OCI-LY1 (cell line): ENCODE measurements around the gene PCLO.

ENCODE experiments used
- H2AFZ ChIP-seq: fragments of 200-600 bp; sonication (generic), shearing (Covaris generic); 2 replicates; pipeline ENCODE4 v1.6.0; 2014; ENCODE audit warnings: antibody characterized with exemption, mild to moderate bottlenecking, low read length
- H3F3A ChIP-seq: fragments of 200-600 bp; sonication (generic), shearing (Covaris generic); 2 replicates; pipeline ENCODE4 v1.6.0; 2014; ENCODE audit warnings: mild to moderate bottlenecking, antibody characterized with exemption, low read length, moderate library complexity; ENCODE audit not compliant: insufficient read depth
- H3K27ac ChIP-seq: fragments of 200-600 bp; sonication (generic); 2 replicates; pipeline ENCODE4 v1.5.1; 2014; ENCODE audit warnings: low read length, mixed run types, mild to moderate bottlenecking, low read depth; ENCODE audit not compliant: poor library complexity, severe bottlenecking
- H3K27me3 ChIP-seq: fragments of 200-600 bp; sonication (generic); 2 replicates; pipeline ENCODE4 v1.6.0; 2014; ENCODE audit warnings: antibody characterized with exemption, mild to moderate bottlenecking, low read length, moderate library complexity; ENCODE audit not compliant: insufficient read depth
- H3K36me3 ChIP-seq: fragments of 200-600 bp; sonication (generic); 2 replicates; pipeline ENCODE4 v1.6.1; 2014; ENCODE audit warnings: mild to moderate bottlenecking, antibody characterized with exemption, low read length, moderate library complexity, mixed read lengths; ENCODE audit not compliant: insufficient read depth
- H3K4me1 ChIP-seq: fragments of 200-600 bp; sonication (generic); 2 replicates; pipeline ENCODE4 v1.5.1; 2014; ENCODE audit warnings: mild to moderate bottlenecking, low read length, moderate library complexity; ENCODE audit not compliant: insufficient read depth, severe bottlenecking
- H3K4me2 ChIP-seq: fragments of 200-600 bp; sonication (generic), shearing (Covaris generic); 2 replicates; pipeline ENCODE4 v1.6.1; 2014; ENCODE audit warnings: low read length
- H3K4me3 ChIP-seq: fragments of 200-600 bp; sonication (generic); 2 replicates; pipeline ENCODE4 v1.5.1; 2014; ENCODE audit warnings: low read length, low read depth, mild to moderate bottlenecking, mixed read lengths; ENCODE audit not compliant: poor library complexity, severe bottlenecking
- H3K79me2 ChIP-seq: fragments of 200-600 bp; shearing (Covaris generic); 2 replicates; pipeline ENCODE4 v1.6.1; 2016; ENCODE audit warnings: mixed run types, low read length, mixed read lengths; ENCODE audit not compliant: insufficient read depth
- H3K9ac ChIP-seq: fragments of 200-600 bp; sonication (generic), shearing (Covaris generic); 2 replicates; pipeline ENCODE4 v1.6.1; 2014; ENCODE audit warnings: mild to moderate bottlenecking, low read length, mixed read lengths
- H3K9me2 ChIP-seq: fragments of 200-600 bp; sonication (generic), shearing (Covaris generic); 2 replicates; pipeline ENCODE4 v1.6.1; 2014; ENCODE audit warnings: low read depth, mild to moderate bottlenecking, low read length, mixed read lengths
- H3K9me3 ChIP-seq: fragments of 200-600 bp; shearing (Covaris generic); 2 replicates; pipeline ENCODE4 v1.6.1; 2014; ENCODE audit warnings: low read length, mixed read lengths
- H4K20me1 ChIP-seq: fragments of 200-600 bp; sonication (generic), shearing (Covaris generic); 2 replicates; pipeline ENCODE4 v1.6.0; 2016; ENCODE audit warnings: mild to moderate bottlenecking, low read length; ENCODE audit not compliant: insufficient read depth
- EZH2 ChIP-seq: fragments of 200-600 bp; sonication (generic), shearing (Covaris generic); IDR thresholded peaks from 2 replicates; pipeline ENCODE4 v1.8.0; 2017; ENCODE audit warnings: borderline replicate concordance, mixed run types, mild to moderate bottlenecking, antibody characterized with exemption, low read length, moderate library complexity, mixed read lengths
- TF ChIP-seq, protein P1 (sequence below): fragments of 200-600 bp; sonication (generic), shearing (Covaris generic); IDR thresholded peaks from 2 replicates; pipeline ENCODE4 v1.5.1; 2017; ENCODE audit warnings: mild to moderate bottlenecking, antibody characterized with exemption, low read length, moderate library complexity, mixed read lengths

PCLO gene

DNA sequence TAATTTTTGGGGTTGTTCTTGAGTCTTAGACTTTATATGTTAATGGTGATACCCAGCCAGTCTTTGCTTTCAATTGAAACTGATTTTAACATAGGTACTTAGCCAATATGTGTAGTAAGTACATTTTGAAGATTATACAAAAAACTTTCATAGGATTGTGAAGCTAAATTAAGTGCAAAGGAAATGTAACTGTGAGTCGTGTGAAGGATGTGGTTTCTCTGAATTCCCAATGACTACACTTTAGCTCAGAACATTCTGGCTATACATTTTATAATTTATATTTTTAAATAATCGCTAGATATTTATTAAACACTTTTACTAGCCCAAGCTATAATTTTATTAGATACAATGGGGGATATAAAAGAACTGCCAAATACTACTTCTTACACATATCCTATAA is 359.3 kb downstream of the PCLO start:
- TF ChIP-seq EZH2: no peak
- TF ChIP-seq, protein P1, sequence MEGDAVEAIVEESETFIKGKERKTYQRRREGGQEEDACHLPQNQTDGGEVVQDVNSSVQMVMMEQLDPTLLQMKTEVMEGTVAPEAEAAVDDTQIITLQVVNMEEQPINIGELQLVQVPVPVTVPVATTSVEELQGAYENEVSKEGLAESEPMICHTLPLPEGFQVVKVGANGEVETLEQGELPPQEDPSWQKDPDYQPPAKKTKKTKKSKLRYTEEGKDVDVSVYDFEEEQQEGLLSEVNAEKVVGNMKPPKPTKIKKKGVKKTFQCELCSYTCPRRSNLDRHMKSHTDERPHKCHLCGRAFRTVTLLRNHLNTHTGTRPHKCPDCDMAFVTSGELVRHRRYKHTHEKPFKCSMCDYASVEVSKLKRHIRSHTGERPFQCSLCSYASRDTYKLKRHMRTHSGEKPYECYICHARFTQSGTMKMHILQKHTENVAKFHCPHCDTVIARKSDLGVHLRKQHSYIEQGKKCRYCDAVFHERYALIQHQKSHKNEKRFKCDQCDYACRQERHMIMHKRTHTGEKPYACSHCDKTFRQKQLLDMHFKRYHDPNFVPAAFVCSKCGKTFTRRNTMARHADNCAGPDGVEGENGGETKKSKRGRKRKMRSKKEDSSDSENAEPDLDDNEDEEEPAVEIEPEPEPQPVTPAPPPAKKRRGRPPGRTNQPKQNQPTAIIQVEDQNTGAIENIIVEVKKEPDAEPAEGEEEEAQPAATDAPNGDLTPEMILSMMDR: no peak
- no peak overlapping the region for H3K27ac ChIP-seq
- H3K4me2 ChIP-seq: no peak overlapping the region

DNA sequence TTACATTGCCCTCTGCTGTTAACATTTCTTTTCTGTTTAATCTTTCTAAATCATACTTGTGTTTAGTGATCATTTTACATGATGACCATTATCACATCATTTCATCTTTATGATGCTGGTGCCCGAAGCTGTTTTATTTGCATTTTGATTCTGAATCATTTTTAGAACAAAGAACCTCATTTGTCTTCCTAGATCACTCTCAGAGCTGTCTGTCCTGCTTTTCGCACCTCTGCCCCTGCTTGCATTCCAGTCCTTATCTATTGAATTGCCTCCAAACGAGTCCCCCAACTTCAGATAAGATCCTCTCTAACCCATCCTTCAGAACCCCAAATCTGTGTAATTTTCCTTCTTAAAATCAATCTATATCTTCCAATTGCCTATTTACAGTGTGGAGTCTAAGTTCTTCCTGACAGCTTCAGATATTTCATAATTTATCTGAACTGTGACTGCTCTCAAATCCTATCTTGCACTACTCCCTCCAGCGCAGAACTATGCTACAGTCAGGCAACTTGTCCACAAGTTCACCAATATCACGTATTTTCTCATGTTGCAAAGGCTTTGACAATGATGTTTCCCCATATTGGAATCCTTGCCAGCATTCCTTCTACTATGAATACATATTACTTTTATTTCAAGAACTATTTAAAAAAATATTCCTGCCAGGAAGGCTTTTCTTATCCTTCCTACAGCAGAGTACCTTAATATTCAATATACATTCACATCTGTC is 372.6 kb downstream of the PCLO start:
- H3F3A ChIP-seq: no peaks in the 10 kb centered on the region
- TF ChIP-seq, protein P1: no peak
- no peak for TF ChIP-seq EZH2
- no peak overlapping the region for H3K4me2 ChIP-seq
- H3K4me3 ChIP-seq: no peak overlapping the region
- H3K36me3 ChIP-seq: no peaks in the 10 kb centered on the region
- no peaks in the 10 kb centered on the region for H4K20me1 ChIP-seq
- H3K4me1 ChIP-seq: no peaks in the 10 kb centered on the region
- H3K9ac ChIP-seq: no peak overlapping the region
- no peaks in the 10 kb centered on the region for H3K27me3 ChIP-seq
- H3K9me2 ChIP-seq: no peaks in the 10 kb centered on the region
- H3K9me3 ChIP-seq: no peaks in the 10 kb centered on the region
- H3K27ac ChIP-seq: no peak overlapping the region
- no peak overlapping the region for H2AFZ ChIP-seq
- no peaks in the 10 kb centered on the region for H3K79me2 ChIP-seq

More for the DNA sequence above, 359.3 kb downstream of the PCLO start:
- Histone ChIP-seq H3K4me3 (no peak overlapping the region), H3K9me3 (no peaks in the 10 kb centered on the region; the same call in 1 of the 2 replicates), H3K4me1 (no peaks in the 10 kb centered on the region), H2AFZ (no peak overlapping the region), H4K20me1 (no peaks in the 10 kb centered on the region), H3K9me2 (no peaks in the 10 kb centered on the region), H3K27me3 (no peaks in the 10 kb centered on the region), H3K9ac (no peak overlapping the region), H3K79me2 (no peaks in the 10 kb centered on the region), H3F3A (no peaks in the 10 kb centered on the region), H3K36me3 (no peaks in the 10 kb centered on the region)

DNA sequence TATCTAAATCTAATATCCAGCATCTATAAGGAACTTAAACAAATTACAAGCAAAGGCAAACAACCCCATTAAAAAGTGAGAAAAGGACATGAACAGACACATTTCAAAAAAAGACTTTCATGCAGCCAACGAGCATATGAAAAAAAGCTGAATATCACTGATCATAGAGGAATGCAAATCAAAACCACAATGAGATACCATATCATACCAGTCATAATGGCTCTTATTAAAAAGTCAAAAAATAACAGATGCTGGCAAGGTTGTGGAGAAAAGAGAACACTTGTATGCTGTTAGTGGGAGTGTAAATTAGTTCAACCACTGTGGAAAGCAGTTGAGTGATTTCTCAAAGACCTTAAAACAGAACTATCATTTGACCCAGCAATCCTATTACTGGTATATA is 384.7 kb downstream of the PCLO start:
- no peaks in the 10 kb centered on the region for H3K9me2 ChIP-seq
- H3K27ac ChIP-seq: no peak overlapping the region
- no peaks in the 10 kb centered on the region for H4K20me1 ChIP-seq
- H3K9ac ChIP-seq: no peak overlapping the region
- H3K4me2 ChIP-seq: no peak overlapping the region
- no peaks in the 10 kb centered on the region for H3K36me3 ChIP-seq
- H3K79me2 ChIP-seq: no peaks in the 10 kb centered on the region
- no peak overlapping the region for H2AFZ ChIP-seq
- no peaks in the 10 kb centered on the region for H3K4me1 ChIP-seq
- H3K9me3 ChIP-seq: no peaks in the 10 kb centered on the region
- TF ChIP-seq, protein P1: no peak
- no peak for TF ChIP-seq EZH2
- no peaks in the 10 kb centered on the region for H3K27me3 ChIP-seq
- no peaks in the 10 kb centered on the region for H3F3A ChIP-seq
- H3K4me3 ChIP-seq: no peak overlapping the region
